Astrocyte of the hippocampus (primary cell): Measurements from ENCODE around the gene DLX5.

Experiments
- DNase-seq: peaks from one replicate; pipeline ENCODE4 v3.0.0; 2011; ENCODE audit warnings: low read depth, low spot score

The DLX5 gene

GRCh38 chr7:97005183-97006054, 19.2 kb downstream of the DLX5 start, which contains the start of gene DLX6:
TSS of gene DLX6 (plus strand) at chr7:97005553. CDS start at chr7:97005978, 425 bp downstream.
- no peak for DNase-seq

- no peak for DNase-seq
Measured at GRCh38 chr7:97004247-97005182, 20.1 kb downstream of the DLX5 start.

- no peak for DNase-seq
Measured at GRCh38 chr7:97003262-97004246, 21.1 kb downstream of the DLX5 start.

- no peak for DNase-seq
Measured at GRCh38 chr7:97002555-97003261, 21.9 kb downstream of the DLX5 start.

- DNase-seq: no peak
Measured at GRCh38 chr7:97001656-97002554, 22.7 kb downstream of the DLX5 start.

GRCh38 chr7:97001221-97001620, 23.4 kb downstream of the DLX5 start:
- no peak for DNase-seq

GRCh38 chr7:96998744-96999143, 25.9 kb downstream of the DLX5 start:
- DNase-seq: no peak

GRCh38 chr7:96998333-96998732, 26.3 kb downstream of the DLX5 start:
- no peak for DNase-seq

GRCh38 chr7:96997512-96998032, 27.1 kb downstream of the DLX5 start:
- DNase-seq: no peak

- DNase-seq: no peak
Measured at GRCh38 chr7:96996958-96997511, 27.6 kb downstream of the DLX5 start.

- DNase-seq: no peak
Measured at GRCh38 chr7:96996111-96996957, 28.3 kb downstream of the DLX5 start.

GRCh38 chr7:96995406-96996110, 29.1 kb downstream of the DLX5 start:
- DNase-seq: no peak

- no peak for DNase-seq
Measured at GRCh38 chr7:96993980-96994379, 30.7 kb downstream of the DLX5 start.

GRCh38 chr7:96993094-96993865, 31.4 kb downstream of the DLX5 start:
- DNase-seq: no peak

- no peak for DNase-seq
Measured at GRCh38 chr7:96992192-96993005, 32.2 kb downstream of the DLX5 start.
